ENCODE measurements around the gene U2SURP.
A peak's percentile ranks its signal among the peaks of the same experiment; 100 is the strongest.
"Not testable (repeated sequence)": the region's sequence is repeated elsewhere in the genome, so short reads cannot be mapped to it uniquely, and the experiment has no call there.

The U2SURP gene

GRCh38 chr3:143004823-143005222 lies 3.5 kb downstream of the U2SURP start:
- ATAC-seq (replicated peaks) (no peak), DNase-seq (no peak)
- Mint-ChIP-seq H3K4me3 (peak overlapping the region in 1 of 2 donors; percentile 5), H3K27me3 (no peaks in the 10 kb centered on the region), H3K36me3 (ENCODE audit: insufficient read depth) (peaks cover 24% of the 10 kb centered on the region), H3K27ac (no peak overlapping the region), H3K9me3 (no peaks in the 10 kb centered on the region), H3K4me1 (ENCODE audit: low read depth in 2 of 2) (peaks cover 51 to 73% of the 10 kb centered on the region in 2 donors)

GRCh38 chr3:143010024-143010423 lies 8.7 kb downstream of the U2SURP start:
- peaks cover 34 to 67% of the 10 kb centered on the region in 2 donors for H3K4me1 Mint-ChIP-seq (ENCODE audit: low read depth in 2 of 2)
- no peak for DNase-seq
- H3K27ac Mint-ChIP-seq = no peak overlapping the region
- H3K4me3 Mint-ChIP-seq = peak overlapping the region in 1 of 2 donors; percentile 23
- peaks cover 32% of the 10 kb centered on the region for H3K36me3 Mint-ChIP-seq (ENCODE audit: insufficient read depth)
- H3K27me3 Mint-ChIP-seq = no peaks in the 10 kb centered on the region
- H3K9me3 Mint-ChIP-seq = no peaks in the 10 kb centered on the region
- ATAC-seq (replicated peaks) = no peak

- Mint-ChIP-seq H3K9me3 (no peaks in the 10 kb centered on the region), H3K27me3 (no peaks in the 10 kb centered on the region), H3K36me3 (ENCODE audit: insufficient read depth) (peaks cover 39% of the 10 kb centered on the region), H3K27ac (no peak overlapping the region), H3K4me1 (ENCODE audit: low read depth in 2 of 2) (peaks cover 25 to 55% of the 10 kb centered on the region in 2 donors), H3K4me3 (no peak overlapping the region)
- DNase-seq (no peak), ATAC-seq (replicated peaks) (no peak)
Measured at GRCh38 chr3:143011705-143012104, 10.3 kb downstream of the U2SURP start.

- peaks cover 68% of the 10 kb centered on the region for H3K36me3 Mint-ChIP-seq (ENCODE audit: insufficient read depth)
- no peaks in the 10 kb centered on the region for H3K27me3 Mint-ChIP-seq
- H3K4me3 Mint-ChIP-seq = no peak overlapping the region
- DNase-seq = no peak
- no peak overlapping the region for H3K27ac Mint-ChIP-seq
- no peaks in the 10 kb centered on the region for H3K9me3 Mint-ChIP-seq
- peaks cover 6 to 26% of the 10 kb centered on the region in 2 donors for H3K4me1 Mint-ChIP-seq (ENCODE audit: low read depth in 2 of 2)
- ATAC-seq (replicated peaks) = no peak
Measured at GRCh38 chr3:143014921-143015320, 13.6 kb downstream of the U2SURP start.

- Mint-ChIP-seq H3K27me3 (no peaks in the 10 kb centered on the region), H3K4me3 (no peak overlapping the region), H3K27ac (no peak overlapping the region), H3K36me3 (ENCODE audit: insufficient read depth) (peaks cover 84% of the 10 kb centered on the region), H3K4me1 (ENCODE audit: low read depth in 2 of 2) (peaks cover 0 to 15% of the 10 kb centered on the region in 2 donors), H3K9me3 (no peaks in the 10 kb centered on the region)
- DNase-seq = no peak
- peak; percentile 45 for ATAC-seq (replicated peaks)
Measured at GRCh38 chr3:143016321-143016972, 15.1 kb downstream of the U2SURP start.

- no peak for DNase-seq
- H3K36me3 Mint-ChIP-seq (ENCODE audit: insufficient read depth) = peaks cover 82% of the 10 kb centered on the region
- no peak for ATAC-seq (replicated peaks)
- no peaks in the 10 kb centered on the region for H3K9me3 Mint-ChIP-seq
- H3K4me3 Mint-ChIP-seq = no peak overlapping the region
- no peaks in the 10 kb centered on the region for H3K27me3 Mint-ChIP-seq
- peak overlapping the region in 1 of 2 donors; percentile 51 for H3K27ac Mint-ChIP-seq
- H3K4me1 Mint-ChIP-seq (ENCODE audit: low read depth in 2 of 2) = no peaks in the 10 kb centered on the region
Measured at GRCh38 chr3:143024351-143024960, 23.1 kb downstream of the U2SURP start.

- H3K9me3 Mint-ChIP-seq = no peaks in the 10 kb centered on the region
- H3K4me3 Mint-ChIP-seq = no peak overlapping the region
- no peak for DNase-seq
- peaks cover under 1 to 4% of the 10 kb centered on the region in 2 donors for H3K4me1 Mint-ChIP-seq (ENCODE audit: low read depth in 2 of 2)
- no peak for ATAC-seq (replicated peaks)
- peaks cover 71% of the 10 kb centered on the region for H3K36me3 Mint-ChIP-seq (ENCODE audit: insufficient read depth)
- peak overlapping the region; percentile 46 to 53 for H3K27ac Mint-ChIP-seq
- H3K27me3 Mint-ChIP-seq = no peaks in the 10 kb centered on the region
Measured at GRCh38 chr3:143031327-143031726, 30.0 kb downstream of the U2SURP start.

- not testable (repeated sequence) for H3K27ac Mint-ChIP-seq; H3K27me3 Mint-ChIP-seq; ATAC-seq (replicated peaks); H3K9me3 Mint-ChIP-seq; H3K4me1 Mint-ChIP-seq (ENCODE audit: low read depth in 2 of 2); H3K4me3 Mint-ChIP-seq; DNase-seq
- H3K36me3 Mint-ChIP-seq (ENCODE audit: insufficient read depth) = peaks cover 73% of the 10 kb centered on the region
Measured at GRCh38 chr3:143031796-143032387, 30.5 kb downstream of the U2SURP start.

GRCh38 chr3:143035466-143036211 lies 34.3 kb downstream of the U2SURP start:
- Mint-ChIP-seq H3K9me3 (no peaks in the 10 kb centered on the region), H3K4me1 (ENCODE audit: low read depth in 2 of 2) (peaks cover 4 to 14% of the 10 kb centered on the region in 2 donors), H3K27me3 (no peaks in the 10 kb centered on the region), H3K4me3 (no peak overlapping the region), H3K36me3 (ENCODE audit: insufficient read depth) (peaks cover 62% of the 10 kb centered on the region), H3K27ac (peak overlapping the region in 1 of 2 donors; percentile 52)
- ATAC-seq (replicated peaks) (no peak), DNase-seq (no peak)

GRCh38 chr3:143036557-143036956 lies 35.2 kb downstream of the U2SURP start:
- peaks cover 59% of the 10 kb centered on the region for H3K36me3 Mint-ChIP-seq (ENCODE audit: insufficient read depth)
- DNase-seq = no peak

GRCh38 chr3:143037867-143038266 lies 36.5 kb downstream of the U2SURP start:
- peaks cover 50% of the 10 kb centered on the region for H3K36me3 Mint-ChIP-seq (ENCODE audit: insufficient read depth)
- H3K27ac Mint-ChIP-seq = no peak overlapping the region
- H3K9me3 Mint-ChIP-seq = no peaks in the 10 kb centered on the region
- no peak for ATAC-seq (replicated peaks)
- peaks cover 4 to 14% of the 10 kb centered on the region in 2 donors for H3K4me1 Mint-ChIP-seq (ENCODE audit: low read depth in 2 of 2)
- H3K27me3 Mint-ChIP-seq = no peaks in the 10 kb centered on the region
- H3K4me3 Mint-ChIP-seq = no peak overlapping the region
- no peak for DNase-seq

More at GRCh38 chr3:143036557-143036956, 35.2 kb downstream of the U2SURP start:
- peak; percentile 62 for ATAC-seq (replicated peaks)
- Mint-ChIP-seq H3K27me3 (no peaks in the 10 kb centered on the region), H3K27ac (peak overlapping the region; percentile 4 to 64), H3K4me1 (ENCODE audit: low read depth in 2 of 2) (peaks cover 4 to 14% of the 10 kb centered on the region in 2 donors), H3K9me3 (no peaks in the 10 kb centered on the region), H3K4me3 (no peak overlapping the region)

GRCh38 chr3:143040261-143040879 lies 39.0 kb downstream of the U2SURP start:
- no peak for DNase-seq
- H3K36me3 Mint-ChIP-seq (ENCODE audit: insufficient read depth) = peaks cover 57% of the 10 kb centered on the region
- no peaks in the 10 kb centered on the region for H3K9me3 Mint-ChIP-seq
- no peak overlapping the region for H3K4me3 Mint-ChIP-seq
- no peak overlapping the region for H3K27ac Mint-ChIP-seq
- ATAC-seq (replicated peaks) = no peak
- H3K4me1 Mint-ChIP-seq (ENCODE audit: low read depth in 2 of 2) = peaks cover 4 to 14% of the 10 kb centered on the region in 2 donors
- no peaks in the 10 kb centered on the region for H3K27me3 Mint-ChIP-seq

GRCh38 chr3:143041903-143042302 lies 40.5 kb downstream of the U2SURP start:
- no peak overlapping the region for H3K4me3 Mint-ChIP-seq
- H3K27me3 Mint-ChIP-seq = no peaks in the 10 kb centered on the region
- H3K9me3 Mint-ChIP-seq = no peaks in the 10 kb centered on the region
- H3K4me1 Mint-ChIP-seq (ENCODE audit: low read depth in 2 of 2) = peaks cover 0 to 4% of the 10 kb centered on the region in 2 donors
- H3K36me3 Mint-ChIP-seq (ENCODE audit: insufficient read depth) = peaks cover 56% of the 10 kb centered on the region
- ATAC-seq (replicated peaks) (no peak), DNase-seq (no peak)
- H3K27ac Mint-ChIP-seq = no peak overlapping the region
